GM21423 (cell line): Measurements from ENCODE around the gene REEP1.
"Not testable (repeated sequence)": the region's sequence is repeated elsewhere in the genome, so short reads cannot be mapped to it uniquely, and the experiment has no call there.

Experiments
- ATAC-seq: cut with Tn5 transposase; IDR thresholded peaks from one replicate; pipeline ENCODE4 v1.9.1; 2021; ENCODE audit warnings: mild to moderate bottlenecking, moderate library complexity; ENCODE audit not compliant: unreplicated experiment

The REEP1 gene

GRCh38 chr2:86249176-86249575 is 88.2 kb downstream of the REEP1 start:
- no peak for ATAC-seq

- ATAC-seq: not testable (repeated sequence)
Measured at GRCh38 chr2:86245222-86245621, 92.2 kb downstream of the REEP1 start.

- ATAC-seq: not testable (repeated sequence)
Measured at GRCh38 chr2:86244781-86245180, 92.6 kb downstream of the REEP1 start.

- ATAC-seq: peak; percentile 44
Measured at GRCh38 chr2:86243950-86244733, 93.3 kb downstream of the REEP1 start.

- no peak for ATAC-seq
Measured at GRCh38 chr2:86243272-86243671, 94.2 kb downstream of the REEP1 start.

GRCh38 chr2:86241611-86242010 is 95.8 kb downstream of the REEP1 start:
- ATAC-seq: no peak

GRCh38 chr2:86240251-86240650 is 97.2 kb downstream of the REEP1 start:
- ATAC-seq: no peak

- no peak for ATAC-seq
Measured at GRCh38 chr2:86239745-86240144, 97.7 kb downstream of the REEP1 start.

- no peak for ATAC-seq
Measured at GRCh38 chr2:86239326-86239725, 98.1 kb downstream of the REEP1 start.

- peak; percentile 96 for ATAC-seq
Measured at GRCh38 chr2:86238354-86238753, 99.1 kb downstream of the REEP1 start.

GRCh38 chr2:86237172-86237571 is 100.3 kb downstream of the REEP1 start:
- no peak for ATAC-seq

- no peak for ATAC-seq
Measured at GRCh38 chr2:86235196-86235980, 102.0 kb downstream of the REEP1 start.

- ATAC-seq: no peak
Measured at GRCh38 chr2:86234563-86235131, 102.8 kb downstream of the REEP1 start.

- no peak for ATAC-seq
Measured at GRCh38 chr2:86233436-86233835, 104.0 kb downstream of the REEP1 start.

GRCh38 chr2:86232910-86233309 is 104.5 kb downstream of the REEP1 start:
- ATAC-seq: no peak

- no peak for ATAC-seq
Measured at GRCh38 chr2:86232373-86232784, 105.0 kb downstream of the REEP1 start.

- no peak for ATAC-seq
Measured at GRCh38 chr2:86231680-86232372, 105.6 kb downstream of the REEP1 start.

- no peak for ATAC-seq
Measured at GRCh38 chr2:86230961-86231360, 106.5 kb downstream of the REEP1 start.

GRCh38 chr2:86229221-86229620 is 108.2 kb downstream of the REEP1 start:
- no peak for ATAC-seq

- not testable (repeated sequence) for ATAC-seq
Measured at GRCh38 chr2:86228574-86228973, 108.9 kb downstream of the REEP1 start.

- ATAC-seq: no peak
Measured at GRCh38 chr2:86227685-86228084, 109.7 kb downstream of the REEP1 start.
